Neural cell (in vitro differentiated cells): Measurements from ENCODE around the gene METAP2.

Source experiments
- CTCF ChIP-seq: fragments of 450-650 bp; IDR thresholded peaks from 2 replicates; pipeline ENCODE4 v1.5.1; 2014; ENCODE audit warnings: antibody characterized with exemption, mild to moderate bottlenecking, moderate library complexity; ENCODE audit not compliant: poor library complexity, severe bottlenecking
- MXI1 ChIP-seq: fragments of 450-650 bp; conservative IDR thresholded peaks from 2 replicates; pipeline ENCODE4 v1.6.1; 2014; ENCODE audit warnings: antibody characterized with exemption, mild to moderate bottlenecking; ENCODE audit not compliant: poor library complexity, severe bottlenecking
- POLR2AphosphoS5 ChIP-seq: IDR thresholded peaks from 2 replicates; pipeline ENCODE4 v1.6.1; 2012
- RAD21 ChIP-seq: fragments of 450-650 bp; conservative IDR thresholded peaks from 2 replicates; pipeline ENCODE4 v1.6.1; 2014; ENCODE audit warnings: antibody characterized with exemption, mild to moderate bottlenecking, moderate library complexity
- REST ChIP-seq: IDR thresholded peaks from 2 replicates; pipeline ENCODE4 v1.6.1; 2012; ENCODE audit warnings: borderline replicate concordance

- TF ChIP-seq CTCF, result no peak
- no peak for TF ChIP-seq MXI1
- no peak for TF ChIP-seq POLR2AphosphoS5
- no peak for TF ChIP-seq REST
- TF ChIP-seq RAD21, result no peak
These were observed 67.5 kb downstream of the METAP2 start for GRCh38 chr12:95541436-95541835.
